ENCODE measurements around the gene GOPC. TPM values are rescaled to one million over a fixed set of nuclear protein-coding genes. Genes with fewer than 3 reads are reported as not detected.
A peak's percentile ranks its signal among the peaks of the same experiment; 100 is the strongest.

Gene GOPC
- total RNA-seq, 2 experiments from 2014 or later = 14.8 to 16.1 TPM

DNA sequence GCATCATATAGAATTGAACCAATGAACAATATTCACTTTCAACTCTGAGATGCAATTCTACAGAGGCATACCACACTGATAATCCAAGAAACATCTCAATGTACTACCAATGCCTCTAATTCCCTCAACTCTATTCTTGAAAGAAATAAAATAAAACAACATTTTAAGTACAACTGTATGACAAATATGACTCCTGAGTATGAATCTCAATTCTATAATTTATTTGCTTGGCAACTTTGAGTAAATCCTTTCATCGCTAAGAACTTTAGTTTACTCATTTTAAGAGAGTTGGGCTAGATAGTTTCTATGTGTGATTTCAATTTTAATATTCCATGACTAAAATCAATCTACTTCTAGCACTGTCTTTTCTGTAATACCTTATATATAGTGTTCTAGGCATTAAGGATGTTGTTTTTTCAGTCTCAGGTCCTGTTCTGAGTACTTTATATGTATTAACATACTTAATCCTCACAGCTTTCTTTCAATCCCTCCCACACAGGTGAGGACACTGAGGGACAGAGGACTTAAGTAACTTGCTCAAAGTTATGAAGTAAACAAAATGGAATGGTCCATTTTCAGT, 33.4 kb downstream of the GOPC start:
- POLR2A ChIA-PET = no interaction called here

DNA sequence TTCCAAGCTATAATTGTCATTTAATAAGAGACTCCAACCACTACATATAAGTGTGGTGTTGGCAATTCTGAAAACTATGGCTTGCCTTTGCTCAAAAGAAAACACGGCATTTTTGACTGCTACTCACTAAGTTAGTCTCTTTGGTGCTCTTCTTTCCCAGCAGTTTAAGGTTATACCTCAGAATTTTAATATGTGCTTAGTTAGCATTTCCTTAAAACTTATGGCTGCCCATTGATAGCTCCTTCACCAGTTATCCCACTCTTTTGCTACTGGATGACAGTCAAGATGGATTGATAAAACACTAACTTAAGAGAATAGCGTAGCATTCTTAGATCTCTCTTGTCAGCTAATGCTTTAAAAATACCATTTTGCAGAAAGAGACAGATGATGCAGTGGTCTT, 34.1 kb downstream of the GOPC start:
- ATAC-seq = no peak
- no peak overlapping the region for H3K4me3 Mint-ChIP-seq
- no peaks in the 10 kb centered on the region for H3K9me3 Mint-ChIP-seq
- H3K4me1 Mint-ChIP-seq (ENCODE audit: low read depth) = peaks cover 5% of the 10 kb centered on the region
- TF ChIP-seq, protein P1, sequence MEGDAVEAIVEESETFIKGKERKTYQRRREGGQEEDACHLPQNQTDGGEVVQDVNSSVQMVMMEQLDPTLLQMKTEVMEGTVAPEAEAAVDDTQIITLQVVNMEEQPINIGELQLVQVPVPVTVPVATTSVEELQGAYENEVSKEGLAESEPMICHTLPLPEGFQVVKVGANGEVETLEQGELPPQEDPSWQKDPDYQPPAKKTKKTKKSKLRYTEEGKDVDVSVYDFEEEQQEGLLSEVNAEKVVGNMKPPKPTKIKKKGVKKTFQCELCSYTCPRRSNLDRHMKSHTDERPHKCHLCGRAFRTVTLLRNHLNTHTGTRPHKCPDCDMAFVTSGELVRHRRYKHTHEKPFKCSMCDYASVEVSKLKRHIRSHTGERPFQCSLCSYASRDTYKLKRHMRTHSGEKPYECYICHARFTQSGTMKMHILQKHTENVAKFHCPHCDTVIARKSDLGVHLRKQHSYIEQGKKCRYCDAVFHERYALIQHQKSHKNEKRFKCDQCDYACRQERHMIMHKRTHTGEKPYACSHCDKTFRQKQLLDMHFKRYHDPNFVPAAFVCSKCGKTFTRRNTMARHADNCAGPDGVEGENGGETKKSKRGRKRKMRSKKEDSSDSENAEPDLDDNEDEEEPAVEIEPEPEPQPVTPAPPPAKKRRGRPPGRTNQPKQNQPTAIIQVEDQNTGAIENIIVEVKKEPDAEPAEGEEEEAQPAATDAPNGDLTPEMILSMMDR (IDR thresholded peaks at IDR 0.05) = no peak
- DNase-seq = no peak
- CTCF ChIA-PET = interaction anchor here (0.9 to 5.0 kb wide), 4 partner anchors 11 to 118 kb away, joined by 3 to 21 read pairs (median 6); no protein-coding TSS in a partner anchor
- intact Hi-C loops (cut with micrococcal nuclease) = no loop called here
- POLR2A ChIA-PET = no interaction called here
- H3K27me3 Mint-ChIP-seq = no peaks in the 10 kb centered on the region
- H3K36me3 Mint-ChIP-seq (ENCODE audit: low read depth) = peaks cover 18% of the 10 kb centered on the region
- no peak overlapping the region for H3K27ac Mint-ChIP-seq

More for the DNA sequence above, 33.4 kb downstream of the GOPC start:
- intact Hi-C loops (cut with micrococcal nuclease) = no loop called here
- Mint-ChIP-seq H3K4me1 (ENCODE audit: low read depth) (peaks cover 5% of the 10 kb centered on the region), H3K4me3 (no peak overlapping the region), H3K36me3 (ENCODE audit: low read depth) (peaks cover 20% of the 10 kb centered on the region), H3K9me3 (no peaks in the 10 kb centered on the region), H3K27me3 (no peaks in the 10 kb centered on the region), H3K27ac (no peak overlapping the region)
- ATAC-seq (peak; percentile 80), DNase-seq (no peak)
- CTCF ChIA-PET = interaction anchor here (0.7 to 5.0 kb wide), 5 partner anchors 8 to 119 kb away, joined by 3 to 21 read pairs (median 4); no protein-coding TSS in a partner anchor
- TF ChIP-seq, protein P1 (IDR thresholded peaks at IDR 0.05) = no peak

DNA sequence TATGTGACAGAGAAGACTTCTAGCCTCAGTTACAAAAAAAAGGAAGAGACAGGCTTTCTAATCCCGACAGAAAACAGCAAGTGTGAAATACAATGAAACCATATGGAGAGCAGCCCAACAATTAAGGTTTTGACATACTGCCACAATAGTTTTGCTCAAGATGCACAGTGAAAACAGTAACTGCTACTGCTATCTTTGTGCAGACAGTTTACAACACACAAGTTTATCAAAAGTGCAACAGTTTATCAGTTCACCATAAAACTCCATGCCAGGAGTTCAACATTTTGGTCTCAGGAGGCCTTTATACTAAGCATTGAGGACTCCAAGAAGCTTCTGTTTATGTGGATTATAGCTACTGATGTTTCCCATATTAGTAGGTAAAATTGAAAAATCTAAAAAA, 37.6 kb downstream of the GOPC start:
- H3K27ac Mint-ChIP-seq = no peak overlapping the region
- DNase-seq (no peak), ATAC-seq (no peak)
- peaks cover 10% of the 10 kb centered on the region for H3K36me3 Mint-ChIP-seq (ENCODE audit: low read depth)
- intact Hi-C loops (cut with micrococcal nuclease) = no loop called here
- no peaks in the 10 kb centered on the region for H3K27me3 Mint-ChIP-seq
- POLR2A ChIA-PET = interaction anchor here (0.8 kb wide), 1 partner anchor 15 kb away, joined by 5 read pairs; no protein-coding TSS in a partner anchor
- no peaks in the 10 kb centered on the region for H3K9me3 Mint-ChIP-seq
- TF ChIP-seq, protein P1 (IDR thresholded peaks at IDR 0.05) = no peak
- H3K4me1 Mint-ChIP-seq (ENCODE audit: low read depth) = peaks cover 5% of the 10 kb centered on the region
- CTCF ChIA-PET = interaction anchor here (0.7 to 2.9 kb wide), 4 partner anchors 8 to 40 kb away, joined by 3 to 7 read pairs (median 5); no protein-coding TSS in a partner anchor
- no peak overlapping the region for H3K4me3 Mint-ChIP-seq

DNA sequence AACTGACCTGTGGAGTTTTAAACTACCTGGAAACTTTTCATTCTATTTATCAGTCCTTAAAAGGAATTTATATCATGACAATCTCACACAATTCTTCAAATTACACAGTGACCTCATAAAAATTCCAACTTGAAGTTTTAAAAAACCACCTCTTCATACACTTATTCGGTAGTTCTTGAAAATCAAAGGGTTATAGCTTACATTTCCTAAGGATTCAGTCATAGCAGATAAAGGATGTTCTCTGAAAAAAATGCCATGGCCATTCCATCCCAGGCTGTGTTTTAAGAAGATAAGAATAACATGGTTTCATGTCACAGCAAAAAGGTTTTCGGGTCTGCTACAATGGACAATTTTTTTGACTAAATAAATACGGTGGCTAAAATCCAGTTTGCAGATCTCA, 41.2 kb downstream of the GOPC start:
- H3K9me3 Mint-ChIP-seq = no peaks in the 10 kb centered on the region
- ChIA-PET POLR2A (interaction anchor here (1.0 kb wide), 1 partner anchor 112 kb away, joined by 3 read pairs; no protein-coding TSS in a partner anchor), CTCF (interaction anchor here (0.9 to 18.1 kb wide), 4 partner anchors 8 to 112 kb away, joined by 3 to 231 read pairs (median 5); no protein-coding TSS in a partner anchor)
- H3K4me1 Mint-ChIP-seq (ENCODE audit: low read depth) = no peaks in the 10 kb centered on the region
- DNase-seq (no peak), ATAC-seq (no peak)
- intact Hi-C loops (cut with micrococcal nuclease) = no loop called here
- peaks cover 6% of the 10 kb centered on the region for H3K36me3 Mint-ChIP-seq (ENCODE audit: low read depth)
- no peak overlapping the region for H3K4me3 Mint-ChIP-seq
- H3K27ac Mint-ChIP-seq = no peak overlapping the region
- TF ChIP-seq, protein P1 (IDR thresholded peaks at IDR 0.05) = no peak
- H3K27me3 Mint-ChIP-seq = no peaks in the 10 kb centered on the region

DNA sequence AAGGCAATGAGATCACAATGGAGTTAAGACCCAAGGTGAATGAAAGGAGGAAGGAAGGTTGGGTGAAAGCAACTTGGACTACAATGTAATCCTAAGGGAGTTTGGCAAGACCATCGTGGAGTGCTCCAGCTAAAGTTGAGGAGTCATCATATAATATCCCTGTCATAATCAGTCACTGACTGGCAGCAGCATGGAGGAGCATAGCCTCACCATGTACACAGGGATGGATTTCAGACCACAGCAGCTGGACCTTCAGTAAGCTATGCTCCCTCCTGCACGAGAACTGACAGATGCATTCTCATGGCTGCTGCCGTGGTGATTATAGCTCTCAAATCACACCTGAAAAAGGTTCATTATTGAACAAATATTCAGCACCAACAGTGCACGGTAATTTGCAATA, 43.0 kb downstream of the GOPC start:
- ChIA-PET CTCF (interaction anchor here (1.6 to 18.1 kb wide), 3 partner anchors 10 to 110 kb away, joined by 5 to 231 read pairs (median 6); no protein-coding TSS in a partner anchor), POLR2A (interaction anchor here (2.4 kb wide), 1 partner anchor 10 kb away, joined by 9 read pairs; no protein-coding TSS in a partner anchor)
- Mint-ChIP-seq H3K27me3 (no peaks in the 10 kb centered on the region), H3K27ac (no peak overlapping the region), H3K4me1 (ENCODE audit: low read depth) (peaks cover 6% of the 10 kb centered on the region), H3K4me3 (no peak overlapping the region), H3K9me3 (no peaks in the 10 kb centered on the region), H3K36me3 (ENCODE audit: low read depth) (peaks cover 6% of the 10 kb centered on the region)
- no peak for DNase-seq
- TF ChIP-seq, protein P1 (IDR thresholded peaks at IDR 0.05) = no peak
- intact Hi-C loops (cut with micrococcal nuclease) = loop anchor here (5.0 kb wide), 1 partner anchor 212 kb away; no protein-coding TSS in a partner anchor
- no peak for ATAC-seq

Measured in activated CD8-positive, alpha-beta T cell treated with anti-CD3 and anti-CD28 coated beads for 36 hours (primary cell).